T-helper 1 cell treated with Interleukin-12 subunit alpha and Interleukin-12 subunit beta and Interleukin-4 antibody, amounts not matched to agents 30 ng/mL and 1 ng/mL, for 36 hours (primary cell): ENCODE data around the gene ZNF24. TPM values are rescaled to one million over a fixed set of nuclear protein-coding genes. Genes with fewer than 3 reads are reported as not detected.

ENCODE experiments used
- intact Hi-C: fragments of 100-400 bp; cut with micrococcal nuclease; formaldehyde crosslinking; loops from one replicate; pipeline ENCODE4 v1.15.1; 2024
- total RNA-seq: library from RNA; stranded (reverse); gene quantifications from 2 replicates; pipeline ENCODE4 v1.2.3, GENCODE V29; 2022

Gene ZNF24
- total RNA-seq, 1 donor from 2014 or later = 63.9 TPM

- intact Hi-C loops = no loop called here
These were observed 37.5 kb downstream of the ZNF24 start for GRCh38 chr18:35306588-35307250.

- intact Hi-C loops = no loop called here
These were observed 40.6 kb downstream of the ZNF24 start for GRCh38 chr18:35303610-35304009.

- intact Hi-C loops = no loop called here
These were observed 48.2 kb downstream of the ZNF24 start for GRCh38 chr18:35296060-35296459.

- intact Hi-C loops = loop anchor here (2.0 kb wide), 3 partner anchors 264 to 312 kb away; no protein-coding TSS in a partner anchor
These were observed 53.1 kb downstream of the ZNF24 start for GRCh38 chr18:35291166-35291565.

- intact Hi-C loops = loop anchor here (1.0 to 2.0 kb wide), 15 partner anchors 23 to 839 kb away; partner anchors contain the start of genes ELP2, INO80C, RMP24 and RPRD1A
These were observed 54.0 kb downstream of the ZNF24 start, which contains the start of gene ZSCAN30 for GRCh38 chr18:35290094-35290735. Gene ZSCAN30, minus strand, starts transcription at chr18:35290229. Its CDS starts 25,877 bp downstream, at chr18:35264352.

- intact Hi-C loops = loop anchor here (1.0 to 2.0 kb wide), 15 partner anchors 22 to 840 kb away; partner anchors contain the start of genes ELP2, INO80C, RMP24 and RPRD1A
These were observed 54.5 kb downstream of the ZNF24 start for GRCh38 chr18:35289727-35290093.

- intact Hi-C loops = no loop called here
These were observed 54.9 kb downstream of the ZNF24 start for GRCh38 chr18:35289293-35289692.

- intact Hi-C loops = no loop called here
These were observed 59.4 kb downstream of the ZNF24 start for GRCh38 chr18:35284841-35285240.

GRCh38 chr18:35283923-35284794, 60.1 kb downstream of the ZNF24 start:
- intact Hi-C loops = no loop called here

- intact Hi-C loops = no loop called here
These were observed 61.9 kb downstream of the ZNF24 start for GRCh38 chr18:35282353-35282752.

Other genes starting within 250 kb of the ZNF24 start
- 18.6 and 19.6 TPM in 2 replicates for gene ZNF397, start 103.4 kb downstream of the ZNF24 start, total RNA-seq
- 15.6 and 19.5 TPM in 2 replicates for gene ZSCAN30, start 54.2 kb downstream of the ZNF24 start, total RNA-seq
- gene ZNF396, start 32.9 kb upstream of the ZNF24 start, total RNA-seq = 0.54 and 0.66 TPM in 2 replicates
- 28.5 and 28.6 TPM in 2 replicates for gene INO80C, start 153.5 kb upstream of the ZNF24 start, total RNA-seq
- 46.7 and 51.7 TPM in 2 replicates for gene GALNT1, start 237.3 kb upstream of the ZNF24 start, total RNA-seq